Measurements from ENCODE around the gene ARID2. TPM values are rescaled to one million over a fixed set of nuclear protein-coding genes. Genes with fewer than 3 reads are reported as not detected.

The ARID2 gene
- total and polyA plus RNA-seq, 2 experiments from 2014 or later, result 26.5 to 54.9 TPM

GRCh38 chr12:45731190-45731775 lies 1.8 kb downstream of the ARID2 start:
- H3K4me3 Mint-ChIP-seq, result peak overlapping the region; percentile 83
- H3K4me1 Mint-ChIP-seq, result peaks cover 18% of the 10 kb centered on the region
- peaks cover 49% of the 10 kb centered on the region for H3K79me2 ChIP-seq (replicated peaks; ENCODE audit: insufficient read depth)
- TF ChIP-seq NANOG (IDR thresholded peaks at IDR 0.05; ENCODE audit: borderline replicate concordance) (peak; percentile 86), CREB1 (CRISPR knock-in tag; IDR thresholded peaks at IDR 0.05; ENCODE audit: low read depth) (no peak), EZH2phosphoT487 (IDR thresholded peaks at IDR 0.05; ENCODE audit: unreplicated experiment) (no peak), ZNF114 (CRISPR knock-in tag; IDR thresholded peaks at IDR 0.05) (no peak), EZH2 (IDR thresholded peaks at IDR 0.05; ENCODE audit: low read depth, unreplicated experiment) (no peak), ZNF462 (CRISPR knock-in tag; IDR thresholded peaks at IDR 0.05) (no peak)
- DNase-seq (ENCODE audit: low spot score), result peak; percentile 66
- no peak for ATAC-seq
- H3K9me2 ChIP-seq (ENCODE audit: insufficient read depth), result no peaks in the 10 kb centered on the region
- H3F3A ChIP-seq (replicated peaks; ENCODE audit: low read depth), result no peaks in the 10 kb centered on the region
- no peaks in the 10 kb centered on the region for H3K27me3 ChIP-seq (ENCODE audit: insufficient read depth)
- no peaks in the 10 kb centered on the region for H3K36me3 ChIP-seq (ENCODE audit: insufficient read depth)
- H3K36me3 Mint-ChIP-seq (ENCODE audit: low read depth), result peaks cover 40% of the 10 kb centered on the region
- H4K20me1 ChIP-seq (replicated peaks; ENCODE audit: insufficient read depth), result peaks cover 4% of the 10 kb centered on the region; the same call in 1 of the 2 replicates
- H3K9me3 Mint-ChIP-seq, result 0 out of 3 replicates have a peak, but pooled peaks cover 2% of the 10 kb centered on the region
- peak overlapping the region; percentile 81 for H3K27ac Mint-ChIP-seq
- peak overlapping the region; percentile 90 for H3K27ac ChIP-seq (ENCODE audit: low read depth)
- peaks cover 16% of the 10 kb centered on the region for H3K4me1 ChIP-seq (ENCODE audit: insufficient read depth)
- peak overlapping the region; percentile 74 for H3K4me3 ChIP-seq
- peaks cover 10% of the 10 kb centered on the region for H3K27me3 Mint-ChIP-seq (ENCODE audit: insufficient read depth, low read depth, poor library complexity)
- H2AFZ ChIP-seq, result no peak overlapping the region
- peak overlapping the region; percentile 80 for H3K4me2 ChIP-seq
